HepG2 (cell line): ENCODE results near the gene PPP1R9B. TPM values are rescaled to one million over a fixed set of nuclear protein-coding genes. Genes with fewer than 3 reads are reported as not detected.

Experiments
- ATF7 ChIP-seq, 2 experiments: fragments of 450-650 bp in 1 of 2; sonication (generic) in 1 of 2; formaldehyde crosslinking in 1 of 2; IDR thresholded peaks; 2 replicates each; pipeline versions ENCODE4 v1.4.0 to v1.6.1; 2016 to 2020; ENCODE audit warnings: antibody characterized with exemption in 1 of 2, mild to moderate bottlenecking in 1 of 2, missing genetic modification reagents in 1 of 2
- CCDC6 ChIP-seq: sonication (generic); formaldehyde crosslinking; IDR thresholded peaks from 2 replicates; pipeline ENCODE4 v1.8.1; 2022; ENCODE audit warnings: mild to moderate bottlenecking, missing genetic modification reagents, moderate library complexity
- FOXK1 ChIP-seq: sonication (generic); formaldehyde crosslinking; IDR thresholded peaks from 2 replicates; pipeline ENCODE4 v1.4.0; 2020; ENCODE audit warnings: low read depth, missing genetic modification reagents, borderline replicate concordance
- GATAD2A ChIP-seq: IDR thresholded peaks from 2 replicates; pipeline ENCODE4 v1.6.1; 2016
- KDM6A ChIP-seq: IDR thresholded peaks from 2 replicates; pipeline ENCODE4 v1.6.1; 2016; ENCODE audit warnings: low read depth
- LCORL ChIP-seq, 2 experiments: fragments of 450-650 bp in 1 of 2; sonication (generic) in 1 of 2; formaldehyde crosslinking in 1 of 2; IDR thresholded peaks; 2 replicates each; pipeline versions ENCODE4 v1.5.0 to v1.6.1; 2017 to 2020; ENCODE audit warnings: antibody characterized with exemption in 1 of 2, missing genetic modification reagents in 1 of 2
- MAZ ChIP-seq, 2 experiments: sonication (generic) in 1 of 2; formaldehyde crosslinking in 1 of 2; IDR thresholded peaks; 2 replicates each; pipeline versions ENCODE4 v1.5.0 to v1.6.1; 2012 to 2020; ENCODE audit warnings: low read depth in 2 of 2, mild to moderate bottlenecking in 2 of 2, borderline replicate concordance in 1 of 2, improper control_type of control experiment in 1 of 2, low read length in 1 of 2, missing genetic modification reagents in 1 of 2, moderate library complexity in 1 of 2
- MBD4 ChIP-seq: IDR thresholded peaks from 2 replicates; pipeline ENCODE4 v1.6.1; 2012; ENCODE audit warnings: low read length, inconsistent platforms, borderline replicate concordance
- MTF2 ChIP-seq: sonication (generic); formaldehyde crosslinking; IDR thresholded peaks from 2 replicates; pipeline ENCODE4 v1.5.0; 2020; ENCODE audit warnings: missing genetic modification reagents, borderline replicate concordance
- MXD4 ChIP-seq: IDR thresholded peaks from 2 replicates; pipeline ENCODE4 v1.6.1; 2016; ENCODE audit warnings: mild to moderate bottlenecking, missing biosample characterization, missing genetic modification reagents
- MXI1 ChIP-seq: IDR thresholded peaks from 3 replicates; pipeline ENCODE4 v1.6.1; 2012; ENCODE audit warnings: low read depth, low read length, inconsistent platforms, borderline replicate concordance
- PHF21A ChIP-seq: sonication (generic); formaldehyde crosslinking; IDR thresholded peaks from 2 replicates; pipeline ENCODE4 v1.5.0; 2020; ENCODE audit warnings: mild to moderate bottlenecking, missing genetic modification reagents
- POLR2A ChIP-seq, 2 experiments: IDR thresholded peaks; 2 replicates each; pipeline ENCODE4 v1.6.1; 2011; ENCODE audit warnings: low read depth in 2 of 2, low read length in 2 of 2, mild to moderate bottlenecking in 1 of 2, moderate library complexity in 1 of 2; ENCODE audit not compliant: insufficient read depth in 1 of 2
- POLR2G ChIP-seq: fragments of 200-400 bp; formaldehyde crosslinking; IDR thresholded peaks from 2 replicates; pipeline ENCODE4 v1.6.1; 2018; ENCODE audit warnings: mild to moderate bottlenecking, low read depth, low read length, moderate library complexity
- RNF2 ChIP-seq: fragments of 450-650 bp; conservative IDR thresholded peaks from 2 replicates; pipeline ENCODE4 v1.6.1; 2016; ENCODE audit warnings: low read depth
- SMARCE1 ChIP-seq: fragments of 450-650 bp; IDR thresholded peaks from 2 replicates; pipeline ENCODE4 v1.6.1; 2017; ENCODE audit warnings: borderline replicate concordance
- ZBTB38 ChIP-seq: sonication (generic); formaldehyde crosslinking; IDR thresholded peaks from 2 replicates; pipeline ENCODE4 v1.5.1; 2020; ENCODE audit warnings: mild to moderate bottlenecking, missing genetic modification reagents
- ZFX ChIP-seq: sonication (generic); formaldehyde crosslinking; IDR thresholded peaks from 2 replicates; pipeline ENCODE4 v1.4.0; 2020; ENCODE audit warnings: mild to moderate bottlenecking, low read depth, missing genetic modification reagents, moderate library complexity
- ZNF121 ChIP-seq: sonication (generic); formaldehyde crosslinking; IDR thresholded peaks from 2 replicates; pipeline ENCODE4 v1.5.0; 2020; ENCODE audit warnings: mild to moderate bottlenecking, missing genetic modification reagents
- ZNF224 ChIP-seq: sonication (generic); formaldehyde crosslinking; IDR thresholded peaks from 2 replicates; pipeline ENCODE4 v1.5.0; 2020; ENCODE audit warnings: mild to moderate bottlenecking, missing genetic modification reagents
- ZNF30 ChIP-seq: sonication (generic); formaldehyde crosslinking; IDR thresholded peaks from 2 replicates; pipeline ENCODE4 v1.5.0; 2020; ENCODE audit warnings: mild to moderate bottlenecking, missing genetic modification reagents
- ZNF430 ChIP-seq: sonication (generic); formaldehyde crosslinking; IDR thresholded peaks from 2 replicates; pipeline ENCODE4 v1.9.0; 2021; ENCODE audit warnings: mild to moderate bottlenecking, missing genetic modification reagents
- ZNF605 ChIP-seq: sonication (generic); formaldehyde crosslinking; IDR thresholded peaks from 2 replicates; pipeline ENCODE4 v1.8.0; 2022; ENCODE audit warnings: mild to moderate bottlenecking, missing genetic modification reagents
- ZNF713 ChIP-seq: sonication (generic); formaldehyde crosslinking; IDR thresholded peaks from 2 replicates; pipeline ENCODE4 v1.4.0; 2020; ENCODE audit warnings: mild to moderate bottlenecking, missing genetic modification reagents
- polyA plus RNA-seq, 8 experiments: library from polyadenylated mRNA; depleted of rRNA in 3 of 8; stranded (reverse) in 7 of 8; unstranded in 1 of 8; fragments of >200 nt; fragmentation: Illumina TruSeq in 4 of 8; extraction: Trizol in 4 of 8; gene quantifications; 2 replicates each; pipeline versions ENCODE4 v1.2.1 to v1.2.3, GENCODE V29; 2011 to 2016; ENCODE audit warnings: low read depth in 4 of 8, missing spikeins in 1 of 8, mixed read lengths in 1 of 8; ENCODE audit not compliant: insufficient read depth in 1 of 8
- total RNA-seq, 5 experiments: library from RNA; depleted of rRNA; stranded (reverse); fragments of >200 nt; fragmentation: Illumina TruSeq; extraction: Trizol; gene quantifications; 2 replicates each; pipeline ENCODE4 v1.2.3, GENCODE V29; 2016; ENCODE audit warnings: low read depth in 1 of 5
- TF ChIP-seq, protein P1 (sequence below): sonication (generic); formaldehyde crosslinking; IDR thresholded peaks from 2 replicates; pipeline ENCODE4 v1.4.0; 2020; ENCODE audit warnings: missing genetic modification reagents
- TF ChIP-seq, protein P2 (sequence below): sonication (generic); formaldehyde crosslinking; IDR thresholded peaks from 2 replicates; pipeline ENCODE4 v1.4.0; 2020; ENCODE audit warnings: low read depth, missing genetic modification reagents

Gene PPP1R9B
- total and polyA plus RNA-seq, 2 of the 13 experiments (the other 11 are each of a cell fraction or from before 2014, with no cell fraction given) = 9.4 to 15.8 TPM

DNA sequence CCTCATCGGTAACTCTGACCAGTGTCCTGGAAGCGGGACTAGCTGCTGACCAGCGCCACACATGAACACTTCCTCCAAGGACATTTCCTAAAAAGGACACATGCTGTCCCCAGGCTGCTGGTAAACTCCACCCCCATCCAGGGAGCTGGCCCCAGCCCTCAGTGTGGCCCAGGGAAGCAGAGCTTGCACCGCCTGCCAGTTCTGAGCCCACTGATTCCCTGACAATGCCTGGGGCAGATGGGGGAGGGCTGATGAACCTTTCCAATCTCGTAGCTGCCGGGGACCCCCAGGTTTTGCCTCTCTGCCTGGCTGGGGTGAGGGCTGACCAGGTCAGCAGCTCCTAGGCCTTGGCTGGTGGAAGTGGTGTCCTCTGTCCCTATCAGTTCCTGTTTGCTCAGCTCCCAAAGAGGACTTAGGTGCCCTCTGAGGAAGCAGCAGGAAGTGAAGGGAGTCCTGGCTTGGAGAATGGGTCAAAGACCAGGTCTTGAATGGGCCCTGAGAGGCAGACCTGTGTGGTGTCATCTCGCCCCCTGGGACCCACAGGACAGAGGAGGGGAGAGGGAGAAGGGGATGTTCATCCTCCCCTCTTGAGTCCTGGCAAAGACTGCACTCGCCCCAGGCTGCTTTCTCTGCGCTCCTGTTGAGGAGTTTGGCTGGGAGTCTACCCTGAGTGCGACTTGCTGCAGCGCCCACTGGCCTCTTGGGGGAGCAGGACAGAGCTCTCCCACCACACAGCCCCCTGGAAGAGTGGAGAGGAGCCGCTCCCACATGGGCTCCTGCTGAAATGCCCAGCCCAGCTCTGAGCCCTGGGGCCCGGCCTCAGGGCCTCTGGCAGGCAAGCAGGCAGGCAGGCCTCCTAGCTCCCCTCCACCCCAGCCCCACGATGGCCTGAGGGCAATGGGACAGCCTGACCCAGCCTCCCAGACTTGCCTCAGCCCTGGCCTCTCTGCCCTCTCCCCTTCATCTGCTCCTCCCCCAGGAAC lies 38.5 kb downstream of the PPP1R9B start (continued):
- TF ChIP-seq, protein P1, sequence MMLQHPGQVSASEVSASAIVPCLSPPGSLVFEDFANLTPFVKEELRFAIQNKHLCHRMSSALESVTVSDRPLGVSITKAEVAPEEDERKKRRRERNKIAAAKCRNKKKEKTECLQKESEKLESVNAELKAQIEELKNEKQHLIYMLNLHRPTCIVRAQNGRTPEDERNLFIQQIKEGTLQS (CRISPR knock-in tag) = no peak
- TF ChIP-seq MXI1 (no peak; the same call in 2 of the 3 replicates), MBD4 (no peak), ZNF30 (no peak), FOXK1 (CRISPR knock-in tag) (no peak), ZNF121 (CRISPR knock-in tag) (no peak), PHF21A (CRISPR knock-in tag) (no peak), SMARCE1 (no peak), GATAD2A (CRISPR knock-in tag) (no peak), MAZ (IDR thresholded peaks at IDR 0.05; ENCODE audit: borderline replicate concordance, low read depth, low read length) (no peak), MAZ (CRISPR knock-in tag; IDR thresholded peaks at IDR 0.05; ENCODE audit: low read depth) (peak; percentile 66), ATF7 (IDR thresholded peaks at IDR 0.05) (no peak), ATF7 (CRISPR knock-in tag; IDR thresholded peaks at IDR 0.05) (0 out of 2 replicates have a peak, but pooled peaks have one; percentile 25), MXD4 (no peak), ZNF224 (CRISPR knock-in tag) (no peak), POLR2G (peak; percentile 56; the same call in 1 of the 2 replicates), ZBTB38 (CRISPR knock-in tag) (no peak), ZFX (CRISPR knock-in tag) (peak; percentile 81), RNF2 (no peak), ZNF713 (CRISPR knock-in tag) (no peak), KDM6A (CRISPR knock-in tag) (no peak), ZNF430 (CRISPR knock-in tag) (0 out of 2 replicates have a peak, but pooled peaks have one; percentile 59), LCORL (IDR thresholded peaks at IDR 0.05) (no peak), LCORL (CRISPR knock-in tag; IDR thresholded peaks at IDR 0.05) (peak; percentile 86), CCDC6 (CRISPR knock-in tag) (0 out of 2 replicates have a peak, but pooled peaks have one; percentile 32), POLR2A (IDR thresholded peaks at IDR 0.05; ENCODE audit: insufficient read depth in 1 of 2, low read depth in 2 of 2, low read length in 2 of 2) (peak; percentile 38 to 49; a peak in 3 of 4 replicates), ZNF605 (CRISPR knock-in tag) (no peak), MTF2 (CRISPR knock-in tag) (no peak; the same call in 1 of the 2 replicates)
- TF ChIP-seq, protein P2, sequence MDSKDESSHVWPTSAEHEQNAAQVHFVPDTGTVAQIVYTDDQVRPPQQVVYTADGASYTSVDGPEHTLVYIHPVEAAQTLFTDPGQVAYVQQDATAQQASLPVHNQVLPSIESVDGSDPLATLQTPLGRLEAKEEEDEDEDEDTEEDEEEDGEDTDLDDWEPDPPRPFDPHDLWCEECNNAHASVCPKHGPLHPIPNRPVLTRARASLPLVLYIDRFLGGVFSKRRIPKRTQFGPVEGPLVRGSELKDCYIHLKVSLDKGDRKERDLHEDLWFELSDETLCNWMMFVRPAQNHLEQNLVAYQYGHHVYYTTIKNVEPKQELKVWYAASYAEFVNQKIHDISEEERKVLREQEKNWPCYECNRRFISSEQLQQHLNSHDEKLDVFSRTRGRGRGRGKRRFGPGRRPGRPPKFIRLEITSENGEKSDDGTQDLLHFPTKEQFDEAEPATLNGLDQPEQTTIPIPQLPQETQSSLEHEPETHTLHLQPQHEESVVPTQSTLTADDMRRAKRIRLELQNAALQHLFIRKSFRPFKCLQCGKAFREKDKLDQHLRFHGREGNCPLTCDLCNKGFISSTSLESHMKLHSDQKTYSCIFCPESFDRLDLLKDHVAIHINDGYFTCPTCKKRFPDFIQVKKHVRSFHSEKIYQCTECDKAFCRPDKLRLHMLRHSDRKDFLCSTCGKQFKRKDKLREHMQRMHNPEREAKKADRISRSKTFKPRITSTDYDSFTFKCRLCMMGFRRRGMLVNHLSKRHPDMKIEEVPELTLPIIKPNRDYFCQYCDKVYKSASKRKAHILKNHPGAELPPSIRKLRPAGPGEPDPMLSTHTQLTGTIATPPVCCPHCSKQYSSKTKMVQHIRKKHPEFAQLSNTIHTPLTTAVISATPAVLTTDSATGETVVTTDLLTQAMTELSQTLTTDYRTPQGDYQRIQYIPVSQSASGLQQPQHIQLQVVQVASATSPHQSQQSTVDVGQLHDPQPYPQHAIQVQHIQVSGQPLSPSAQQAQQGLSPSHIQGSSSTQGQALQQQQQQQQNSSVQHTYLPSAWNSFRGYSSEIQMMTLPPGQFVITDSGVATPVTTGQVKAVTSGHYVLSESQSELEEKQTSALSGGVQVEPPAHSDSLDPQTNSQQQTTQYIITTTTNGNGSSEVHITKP (CRISPR knock-in tag) = 0 out of 2 replicates have a peak, but pooled peaks have one; percentile 29
